LoVo (cell line): ENCODE results near the gene DAD1.
"Not testable (repeated sequence)": the region's sequence is repeated elsewhere in the genome, so short reads cannot be mapped to it uniquely, and the experiment has no call there.

ENCODE experiments used
- DNase-seq: peaks from one replicate; pipeline ENCODE4 v3.0.0-alpha.2; 2016; ENCODE audit warnings: low spot score

DAD1 gene

GRCh38 chr14:22552001-22552826 is 36.8 kb downstream of the DAD1 start:
- no peak for DNase-seq

- no peak for DNase-seq
Measured at GRCh38 chr14:22551605-22551997, 37.4 kb downstream of the DAD1 start.

DNA sequence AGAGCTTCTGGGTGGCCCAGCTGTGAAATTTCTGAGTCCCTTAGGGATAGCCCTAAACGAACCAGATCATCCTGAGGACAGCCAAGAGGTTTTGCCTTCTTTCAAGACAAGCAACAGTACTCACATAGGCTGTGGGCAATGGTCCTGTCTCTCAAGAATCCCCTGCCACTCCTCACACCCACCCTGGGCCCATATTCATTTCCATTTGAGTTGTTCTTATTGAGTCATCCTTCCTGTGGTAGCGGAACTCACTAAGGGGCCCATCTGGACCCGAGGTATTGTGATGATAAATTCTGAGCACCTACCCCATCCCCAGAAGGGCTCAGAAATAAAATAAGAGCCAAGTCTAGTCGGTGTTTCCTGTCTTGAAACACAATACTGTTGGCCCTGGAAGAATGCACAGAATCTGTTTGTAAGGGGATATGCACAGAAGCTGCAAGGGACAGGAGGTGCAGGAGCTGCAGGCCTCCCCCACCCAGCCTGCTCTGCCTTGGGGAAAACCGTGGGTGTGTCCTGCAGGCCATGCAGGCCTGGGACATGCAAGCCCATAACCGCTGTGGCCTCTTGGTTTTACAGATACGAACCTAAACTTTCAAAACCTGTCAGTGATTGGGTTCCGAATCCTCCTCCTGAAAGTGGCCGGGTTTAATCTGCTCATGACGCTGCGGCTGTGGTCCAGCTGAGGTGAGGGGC is 38.9 kb downstream of the DAD1 start:
- DNase-seq, result no peak

GRCh38 chr14:22549324-22549962 is 39.6 kb downstream of the DAD1 start:
- DNase-seq, result no peak

DNA sequence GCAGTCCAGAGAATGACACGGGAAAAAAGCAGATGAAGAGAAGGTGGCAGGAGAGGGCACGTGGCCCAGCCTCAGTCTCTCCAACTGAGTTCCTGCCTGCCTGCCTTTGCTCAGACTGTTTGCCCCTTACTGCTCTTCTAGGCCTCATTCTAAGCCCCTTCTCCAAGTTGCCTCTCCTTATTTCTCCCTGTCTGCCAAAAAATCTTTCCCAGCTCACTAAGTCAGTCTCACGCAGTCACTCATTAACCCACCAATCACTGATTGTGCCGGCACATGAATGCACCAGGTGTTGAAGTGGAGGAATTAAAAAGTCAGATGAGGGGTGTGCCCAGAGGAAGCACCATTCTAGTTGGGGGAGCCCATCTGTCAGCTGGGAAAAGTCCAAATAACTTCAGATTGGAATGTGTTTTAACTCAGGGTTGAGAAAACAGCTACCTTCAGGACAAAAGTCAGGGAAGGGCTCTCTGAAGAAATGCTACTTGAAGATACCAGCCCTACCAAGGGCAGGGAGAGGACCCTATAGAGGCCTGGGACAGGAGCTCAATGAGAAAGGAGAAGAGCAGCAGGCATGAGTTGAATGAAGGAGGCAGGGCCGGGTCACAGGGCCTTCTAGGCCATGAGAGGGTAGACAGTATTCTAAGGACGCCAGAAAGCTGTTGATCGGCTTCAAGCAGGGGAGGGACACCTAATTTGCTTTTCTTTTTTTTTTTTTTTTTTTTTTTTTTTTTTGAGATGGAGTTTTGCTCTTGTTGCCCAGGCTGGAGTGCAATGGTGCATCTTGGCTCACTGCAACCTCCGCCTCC is 40.9 kb downstream of the DAD1 start:
- DNase-seq, result no peak

GRCh38 chr14:22547313-22547947 is 41.6 kb downstream of the DAD1 start:
- no peak for DNase-seq

GRCh38 chr14:22546722-22547071 is 42.3 kb downstream of the DAD1 start:
- DNase-seq, result no peak

DNA sequence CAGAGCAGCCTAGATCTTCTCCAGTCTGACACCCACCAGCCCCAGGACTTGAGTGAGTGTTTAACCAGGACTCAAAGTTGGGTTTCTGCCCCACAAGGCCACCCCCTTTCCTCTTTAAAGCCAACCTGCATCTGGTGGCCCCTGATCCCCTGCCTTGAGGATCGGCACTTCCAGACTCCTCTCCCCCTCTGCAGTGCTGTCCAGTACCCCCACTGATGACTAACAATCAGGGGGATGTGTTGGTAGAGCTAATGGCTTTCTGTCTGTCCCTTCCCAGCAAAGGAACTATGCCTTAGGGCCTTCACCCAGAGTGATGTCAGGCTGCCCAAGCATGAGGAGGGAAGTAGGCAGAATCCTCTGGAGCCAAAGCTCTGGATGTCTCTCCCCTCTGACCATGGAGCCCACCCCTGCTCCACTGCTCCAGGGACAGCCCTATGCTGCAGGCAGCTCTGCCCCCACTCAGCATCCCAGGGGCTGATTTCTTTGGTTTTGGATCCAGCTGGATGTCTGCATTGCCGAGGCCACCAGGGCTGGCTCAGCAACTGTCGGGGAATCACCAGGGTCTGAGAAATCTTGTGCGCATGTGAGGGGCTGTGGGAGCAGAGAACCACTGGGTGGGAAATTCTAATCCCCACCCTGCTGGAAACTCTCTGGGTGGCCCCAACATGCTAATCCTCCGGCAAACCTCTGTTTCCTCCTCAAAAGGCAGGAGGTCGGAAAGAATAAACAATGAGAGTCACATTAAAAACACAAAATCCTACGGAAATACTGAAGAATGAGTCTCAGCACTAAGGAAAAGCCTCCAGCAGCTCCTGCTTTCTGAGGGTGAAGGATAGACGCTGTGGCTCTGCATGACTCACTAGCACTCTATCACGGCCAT is 42.9 kb downstream of the DAD1 start:
- no peak for DNase-seq

DNA sequence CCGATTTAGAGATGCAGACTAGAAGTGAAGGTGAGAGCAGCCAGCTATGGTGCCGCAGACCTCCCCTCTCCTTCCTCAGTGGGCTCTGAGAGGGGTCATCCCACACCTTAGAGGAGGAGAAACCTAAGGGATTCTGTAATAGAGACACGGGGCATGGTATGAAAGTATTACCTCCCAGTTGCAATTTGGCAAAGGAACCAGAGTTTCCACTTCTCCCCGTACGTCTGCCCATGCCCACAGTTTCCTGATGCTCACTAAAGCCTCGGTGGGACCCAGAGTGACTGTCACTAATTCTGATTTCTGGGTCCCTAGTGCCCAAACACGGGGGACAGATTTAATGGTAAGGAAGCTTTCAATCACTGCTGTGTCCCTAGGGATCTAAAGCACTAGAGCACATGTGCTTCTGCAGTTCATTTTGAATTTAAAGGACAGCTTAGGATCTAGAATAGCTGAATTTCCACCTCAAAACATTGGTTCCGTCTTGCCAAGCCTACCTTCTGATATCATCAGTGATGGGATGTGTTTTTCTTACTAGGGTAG is 44.1 kb downstream of the DAD1 start:
- DNase-seq, result no peak

DNA sequence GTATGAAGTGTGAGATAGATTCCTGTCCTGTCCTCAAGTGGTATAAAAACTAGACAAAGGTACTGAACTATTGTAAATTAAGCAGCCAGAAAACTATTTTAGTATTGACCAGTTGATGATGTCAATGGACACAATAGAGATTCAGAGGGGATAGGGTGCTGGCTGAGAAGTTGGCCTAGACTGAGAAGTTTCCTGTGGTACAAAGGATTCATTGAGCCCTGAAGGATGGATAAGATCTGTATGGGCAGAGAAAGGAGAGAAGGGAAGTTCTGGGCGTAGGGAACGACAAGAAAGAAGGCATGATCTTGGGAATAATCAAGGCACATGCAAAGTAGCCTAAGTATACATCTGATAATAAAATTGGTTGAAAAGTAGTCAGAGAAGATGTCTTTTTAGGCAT is 44.6 kb downstream of the DAD1 start:
- no peak for DNase-seq

- not testable (repeated sequence) for DNase-seq
Measured at GRCh38 chr14:22543570-22544357, 45.3 kb downstream of the DAD1 start.

DNA sequence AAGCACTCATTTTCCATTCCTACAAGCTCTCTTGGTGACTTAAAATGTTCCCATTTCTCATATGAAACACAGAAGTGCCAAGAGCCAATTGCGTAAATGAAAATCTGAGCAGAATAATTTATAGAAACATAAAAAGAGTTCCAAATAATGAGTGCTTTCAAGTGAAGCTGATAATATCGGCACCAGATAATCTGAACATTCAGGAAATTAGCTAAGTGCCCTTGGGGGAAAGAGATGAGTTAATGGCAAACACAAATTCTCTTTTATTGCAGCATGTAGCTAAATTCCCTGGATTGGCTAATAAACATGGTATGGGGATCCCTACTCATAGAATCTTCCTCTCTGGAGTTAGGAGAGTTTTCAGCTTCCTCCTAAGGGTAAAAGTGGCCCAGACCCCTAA is 46.7 kb downstream of the DAD1 start:
- no peak for DNase-seq

DNA sequence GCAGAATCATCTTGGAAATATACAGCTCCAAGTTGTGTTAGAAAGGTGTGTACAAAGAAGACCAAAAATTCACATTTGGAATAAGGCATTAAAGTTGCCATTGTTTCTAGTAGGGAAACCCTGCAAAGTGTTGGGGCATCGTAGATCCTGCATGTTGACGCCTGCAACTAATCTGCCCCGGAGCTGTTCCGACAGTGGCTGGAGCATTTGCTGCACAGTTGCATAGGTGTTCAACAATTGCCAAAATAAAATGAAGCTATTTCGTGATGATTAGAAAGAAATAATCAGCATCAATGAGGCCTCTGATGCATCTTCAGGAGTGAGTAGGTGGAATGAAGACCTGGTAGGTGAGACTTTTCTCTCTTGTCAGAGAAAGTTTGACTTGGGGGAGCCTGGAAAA is 47.3 kb downstream of the DAD1 start:
- no peak for DNase-seq

- no peak for DNase-seq
Measured at GRCh38 chr14:22540811-22541360, 48.1 kb downstream of the DAD1 start.

- DNase-seq, result no peak
Measured at GRCh38 chr14:22540293-22540692, 48.7 kb downstream of the DAD1 start.

- DNase-seq, result no peak
Measured at GRCh38 chr14:22539831-22540230, 49.2 kb downstream of the DAD1 start.

GRCh38 chr14:22538671-22539228 is 50.3 kb downstream of the DAD1 start:
- no peak for DNase-seq

DNA sequence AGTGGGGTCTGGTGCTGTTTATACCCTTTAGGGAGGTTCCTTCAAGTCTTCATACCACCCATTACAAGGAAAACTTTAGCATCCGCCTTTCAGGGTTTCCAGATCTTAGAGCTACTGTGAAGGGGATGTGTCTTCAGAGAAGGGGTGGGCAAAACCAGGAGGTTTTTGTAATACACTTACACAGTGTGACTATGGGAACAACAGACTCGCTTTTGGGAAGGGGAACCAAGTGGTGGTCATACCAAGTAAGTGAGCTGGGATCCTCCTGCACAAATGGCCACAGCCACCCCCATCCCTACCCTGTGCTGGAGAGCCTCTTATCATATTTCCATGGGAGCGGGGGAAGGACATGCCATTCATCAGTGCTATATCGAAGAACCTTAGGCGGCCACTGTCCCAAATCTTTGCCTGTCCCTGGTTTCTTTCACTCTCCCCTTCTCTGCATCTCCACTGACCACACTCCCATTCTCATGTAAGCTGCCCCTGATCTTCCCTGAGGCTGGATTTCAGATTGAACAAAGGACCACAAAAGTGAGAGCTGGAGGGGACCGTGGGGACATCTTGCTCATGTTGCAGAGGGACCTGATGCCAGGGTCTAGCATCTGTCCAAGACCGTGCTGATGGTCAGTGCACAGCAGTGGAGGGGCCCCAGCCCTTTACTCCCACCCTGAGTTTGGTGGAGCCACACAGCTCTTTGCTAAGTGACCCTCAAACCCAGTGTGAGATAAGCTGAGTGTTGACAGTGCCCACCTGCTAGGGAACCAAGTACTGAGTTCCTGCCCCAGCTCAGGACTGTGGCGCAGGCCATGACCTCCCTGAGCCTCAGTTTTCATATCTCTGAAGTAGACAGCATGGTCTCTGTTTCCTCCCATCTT is 51.4 kb downstream of the DAD1 start:
- DNase-seq, result no peak
